GM19438 (cell line): ENCODE measurements around the gene RHOXF1.
"Not testable (repeated sequence)": the region's sequence is repeated elsewhere in the genome, so short reads cannot be mapped to it uniquely, and the experiment has no call there.

Experiments
- ATAC-seq: cut with Tn5 transposase; IDR thresholded peaks from one replicate; pipeline ENCODE4 v1.9.1; 2021; ENCODE audit warnings: low read depth; ENCODE audit not compliant: unreplicated experiment

The RHOXF1 gene, protein sequence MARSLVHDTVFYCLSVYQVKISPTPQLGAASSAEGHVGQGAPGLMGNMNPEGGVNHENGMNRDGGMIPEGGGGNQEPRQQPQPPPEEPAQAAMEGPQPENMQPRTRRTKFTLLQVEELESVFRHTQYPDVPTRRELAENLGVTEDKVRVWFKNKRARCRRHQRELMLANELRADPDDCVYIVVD

DNA sequence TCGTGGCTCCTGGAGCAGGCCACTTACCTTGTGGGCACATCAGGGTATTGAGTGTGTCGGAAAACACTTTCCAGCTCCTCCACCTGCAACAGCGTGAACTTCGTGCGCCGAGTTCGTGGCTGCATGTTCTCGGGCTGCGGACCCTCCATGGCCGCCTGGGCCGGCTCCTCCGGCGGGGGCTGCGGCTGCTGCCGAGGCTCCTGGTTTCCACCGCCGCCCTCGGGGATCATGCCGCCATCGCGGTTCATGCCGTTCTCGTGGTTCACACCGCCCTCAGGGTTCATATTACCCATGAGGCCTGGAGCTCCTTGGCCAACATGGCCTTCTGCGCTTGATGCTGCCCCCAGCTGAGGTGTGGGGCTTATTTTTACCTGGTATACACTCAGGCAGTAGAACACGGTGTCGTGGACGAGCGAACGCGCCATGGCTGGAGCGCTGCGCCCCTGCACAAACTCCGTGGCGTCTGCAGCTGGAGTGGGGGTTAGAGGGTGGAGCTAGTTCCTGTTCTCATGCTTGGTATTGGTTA lies at the start of gene RHOXF1:
TSS of gene RHOXF1 (minus strand) at position 476 of the 526 bp plus-strand sequence. CDS start at position 425, 51 bp downstream.
- no peak for ATAC-seq

DNA sequence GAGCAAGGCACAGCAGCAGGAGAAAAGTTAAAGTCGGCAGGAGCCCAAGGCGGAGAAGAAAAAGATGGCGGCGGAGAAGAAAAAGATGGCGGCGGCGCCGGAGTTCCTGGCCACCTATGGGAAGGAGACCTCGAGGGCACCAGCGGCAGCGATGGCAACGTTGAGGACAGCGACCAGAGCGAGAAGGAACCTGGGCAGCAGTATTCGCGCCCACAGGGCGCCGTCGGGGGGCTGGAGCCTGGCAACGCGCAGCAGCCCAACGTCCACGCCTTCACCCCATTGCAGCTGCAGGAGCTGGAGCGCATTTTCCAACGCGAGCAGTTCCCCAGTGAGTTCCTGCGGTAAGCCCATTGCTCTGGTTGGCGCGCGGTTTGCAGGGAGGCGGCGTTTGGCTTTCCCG lies 43.4 kb upstream of the RHOXF1 start:
- not testable (repeated sequence) for ATAC-seq

- ATAC-seq: not testable (repeated sequence)
These were observed 42.6 kb upstream of the RHOXF1 start, which contains the start of gene RHOXF2 for GRCh38 chrX:120158313-120158712. TSS of gene RHOXF2 (plus strand) at chrX:120158613. CDS start at chrX:120158751, 138 bp downstream.

- not testable (repeated sequence) for ATAC-seq
These were observed 34.5 kb upstream of the RHOXF1 start for GRCh38 chrX:120150109-120150744.

DNA sequence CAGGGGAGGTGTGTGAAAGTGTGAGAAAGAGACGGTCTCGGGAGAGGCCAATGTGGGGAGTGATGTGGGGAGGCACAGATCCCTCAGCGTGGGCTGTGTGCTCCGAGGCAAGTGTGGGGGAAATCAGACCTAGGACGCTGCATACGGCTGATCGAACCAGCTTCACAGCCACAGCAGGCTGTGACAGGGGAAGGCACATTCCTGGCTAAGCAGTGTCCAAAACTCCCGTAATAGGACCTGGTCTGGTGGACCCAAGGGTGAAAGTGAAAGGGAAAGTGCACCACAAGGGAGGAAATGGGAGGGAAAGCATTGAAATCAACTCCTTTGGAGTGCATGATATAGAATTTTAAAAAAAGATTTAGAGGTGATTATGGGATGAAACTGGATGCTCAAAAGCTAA lies 31.8 kb upstream of the RHOXF1 start:
- no peak for ATAC-seq

DNA sequence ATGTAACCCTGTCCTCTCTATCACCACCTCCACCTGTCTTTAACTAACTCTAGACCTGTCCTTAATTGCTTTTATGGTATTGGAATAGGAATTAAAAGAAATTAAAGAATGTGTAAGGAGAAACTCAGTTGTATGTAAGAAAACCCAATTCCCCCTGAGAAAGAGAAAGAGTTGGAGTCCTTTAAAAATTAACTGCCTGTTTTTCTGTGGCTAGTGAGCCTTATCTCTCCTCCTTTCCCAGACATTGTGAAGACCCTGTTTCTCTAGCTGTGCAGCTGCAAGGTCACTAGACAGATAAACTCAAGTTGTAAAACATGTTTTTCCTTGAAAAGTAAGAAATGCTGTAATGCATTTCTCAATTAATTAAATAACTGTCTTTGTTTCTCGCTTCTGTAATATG lies 30.6 kb upstream of the RHOXF1 start:
- not testable (repeated sequence) for ATAC-seq

DNA sequence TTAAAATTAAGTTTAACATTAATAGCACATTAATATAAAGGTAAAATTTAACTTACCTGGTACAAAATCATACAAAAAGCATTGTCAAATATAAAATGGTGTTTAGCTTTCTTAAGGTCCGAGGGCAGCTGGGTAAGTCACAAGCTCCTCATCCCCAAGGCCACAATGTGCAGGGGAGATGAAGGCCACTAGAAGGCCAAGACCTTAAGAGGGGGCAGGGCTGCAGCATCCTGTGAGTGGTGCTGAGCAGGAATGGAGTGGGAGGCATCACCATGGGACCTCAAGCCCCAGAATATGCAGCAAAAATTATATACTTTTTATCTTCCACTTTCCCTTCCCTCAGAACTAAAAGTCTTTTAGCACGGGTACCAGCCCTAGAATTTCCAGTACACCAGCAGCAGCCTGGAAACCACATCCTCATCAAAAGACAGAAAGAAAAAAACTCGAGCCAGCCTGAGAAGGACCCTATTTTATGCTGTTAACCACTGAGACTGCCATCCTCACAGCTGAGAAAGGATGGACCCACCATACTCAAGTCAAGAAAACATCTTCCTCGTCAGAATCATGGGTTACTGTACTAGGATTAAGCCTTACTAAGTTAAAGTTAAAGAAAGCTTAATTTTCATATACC lies 29.7 kb upstream of the RHOXF1 start:
- no peak for ATAC-seq

GRCh38 chrX:120144178-120144844 lies 28.6 kb upstream of the RHOXF1 start:
- no peak for ATAC-seq

DNA sequence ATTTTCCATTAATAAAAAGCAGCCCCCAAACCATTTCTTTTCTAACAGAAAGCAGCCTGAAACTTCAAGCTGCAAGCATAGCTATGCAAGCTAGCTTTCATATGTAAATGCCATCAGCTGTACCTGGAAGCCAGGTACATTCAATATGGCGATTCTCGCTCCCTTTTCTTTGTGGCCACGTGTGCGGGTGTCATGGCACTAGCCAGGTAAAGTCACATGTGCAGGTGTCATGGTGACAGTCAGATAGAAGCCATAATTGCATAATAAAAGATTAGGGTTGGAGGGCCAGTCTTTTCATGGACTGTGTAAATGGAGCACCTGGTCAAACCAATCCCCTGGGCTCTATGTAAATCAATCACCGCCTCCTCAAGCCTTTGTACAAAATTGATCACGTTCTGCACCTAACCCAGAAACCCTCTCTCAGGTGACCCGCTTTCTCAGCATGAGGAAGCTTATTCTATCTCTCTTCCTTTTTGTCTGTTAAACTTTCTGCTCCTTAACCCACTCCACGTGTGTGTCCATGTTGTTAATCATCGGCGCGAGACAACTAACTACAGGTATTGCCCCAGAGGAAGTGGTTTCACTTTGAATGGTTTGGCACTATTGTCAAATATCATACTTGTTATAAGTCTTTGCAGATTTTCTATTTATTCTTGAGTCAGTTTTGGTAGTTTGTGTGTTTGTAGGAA lies 24.7 kb upstream of the RHOXF1 start:
- no peak for ATAC-seq

DNA sequence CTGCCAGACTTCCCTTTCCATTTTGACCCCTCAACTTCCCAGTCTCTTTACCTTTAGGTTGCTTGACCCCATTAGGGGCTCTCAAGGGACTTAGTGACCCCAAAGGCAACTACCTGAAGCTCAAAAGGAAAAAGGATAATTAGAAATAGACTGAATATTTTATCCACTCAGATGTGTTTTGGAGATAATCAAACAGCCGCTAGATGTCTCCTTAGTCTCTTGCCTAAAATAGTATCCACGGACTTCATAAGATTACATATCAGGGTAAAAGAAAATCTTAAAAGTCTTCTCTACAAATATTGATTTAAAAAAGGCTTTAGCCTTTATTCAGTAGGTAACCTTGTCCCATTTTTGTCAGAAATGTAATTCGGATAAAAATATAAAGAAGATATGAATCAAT lies 21.7 kb upstream of the RHOXF1 start:
- no peak for ATAC-seq

- ATAC-seq: no peak
These were observed 21.1 kb upstream of the RHOXF1 start for GRCh38 chrX:120136840-120137239.

DNA sequence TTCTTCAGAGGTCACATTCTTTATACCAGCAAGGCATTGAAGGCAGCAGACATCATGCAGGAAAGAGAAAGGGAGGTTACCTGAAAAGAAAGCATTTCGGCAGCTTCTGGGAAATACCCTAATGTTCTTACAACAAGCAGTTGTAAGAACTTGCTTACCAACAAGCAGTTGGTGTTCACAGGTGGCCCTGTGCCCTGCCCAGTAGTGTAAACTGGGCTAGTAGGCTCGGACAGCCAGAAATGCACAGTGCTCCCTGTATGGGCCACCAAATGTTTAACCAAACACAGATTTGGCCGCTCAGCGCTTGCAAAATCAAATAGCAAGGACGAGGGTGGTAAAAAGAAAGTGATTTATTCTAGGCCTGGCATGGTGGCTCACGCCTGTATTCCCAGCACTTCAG lies 20.4 kb upstream of the RHOXF1 start:
- ATAC-seq: no peak

DNA sequence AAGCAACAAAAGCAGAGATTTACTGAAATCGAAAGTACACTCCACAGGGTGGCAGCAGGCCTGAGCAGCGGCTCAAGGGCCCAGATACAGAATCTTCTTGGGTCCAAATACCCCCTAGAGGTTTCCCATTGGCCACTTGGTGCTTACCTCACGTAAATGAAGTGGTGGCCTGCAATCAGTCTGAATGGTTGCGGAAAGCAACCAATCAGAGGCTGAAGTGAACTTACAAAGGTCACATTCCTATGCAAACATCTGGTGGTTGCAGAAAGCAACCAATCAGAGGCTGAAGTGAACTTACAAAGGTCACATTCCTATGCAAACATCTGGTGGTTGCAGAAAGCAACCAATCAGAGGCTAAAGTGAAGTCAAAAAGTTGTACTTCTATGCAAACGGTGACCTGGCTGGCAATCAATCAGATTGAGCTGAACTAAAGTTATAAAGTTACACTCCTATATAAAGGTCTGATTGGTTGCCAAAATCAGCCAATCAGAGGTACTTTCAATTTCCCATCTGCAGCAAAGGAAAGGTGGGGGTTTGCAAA lies 12.7 kb upstream of the RHOXF1 start:
- ATAC-seq: not testable (repeated sequence)

DNA sequence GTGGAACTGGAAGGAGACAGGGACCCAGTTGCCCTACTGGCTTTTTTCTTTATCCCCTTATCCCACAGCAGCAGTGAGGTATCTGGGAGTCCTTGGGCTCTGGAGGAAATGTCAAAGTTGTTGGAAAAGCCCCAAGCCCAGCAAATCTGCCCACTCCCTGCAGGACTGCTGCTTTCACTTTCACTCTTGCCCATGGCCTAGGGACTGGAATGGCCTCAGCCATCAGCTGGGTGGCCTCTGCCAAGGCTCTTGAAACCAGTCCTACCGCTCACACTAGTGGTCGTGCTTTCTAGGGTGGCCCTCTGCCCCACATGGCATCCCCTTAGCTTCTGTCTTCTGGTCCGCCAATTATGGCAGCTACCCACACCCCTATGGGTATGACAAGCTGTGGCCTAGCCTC lies 9.7 kb upstream of the RHOXF1 start:
- no peak for ATAC-seq

- no peak for ATAC-seq
These were observed 4.5 kb upstream of the RHOXF1 start for GRCh38 chrX:120120223-120120622.

DNA sequence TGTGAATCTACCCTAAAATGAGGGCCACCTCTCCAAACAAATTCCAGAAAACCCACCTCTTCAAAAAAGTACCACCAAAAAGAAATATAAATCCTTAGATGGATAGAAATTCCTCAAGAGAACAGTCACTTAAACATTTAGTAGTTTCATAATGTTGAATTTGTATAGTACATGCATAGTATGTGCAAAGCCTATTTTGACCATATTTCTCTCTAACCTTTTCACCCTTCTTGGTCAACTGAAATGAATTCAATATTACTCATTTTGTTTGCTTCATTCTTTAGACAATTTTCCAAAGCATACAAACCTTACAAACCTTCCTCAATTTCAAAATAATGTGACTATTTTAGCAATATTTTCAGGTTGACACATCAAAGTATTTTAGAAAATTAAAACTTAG lies 4.1 kb downstream of the RHOXF1 start:
- ATAC-seq: no peak

- no peak for ATAC-seq
These were observed 6.3 kb downstream of the RHOXF1 start for GRCh38 chrX:120109378-120109777.

DNA sequence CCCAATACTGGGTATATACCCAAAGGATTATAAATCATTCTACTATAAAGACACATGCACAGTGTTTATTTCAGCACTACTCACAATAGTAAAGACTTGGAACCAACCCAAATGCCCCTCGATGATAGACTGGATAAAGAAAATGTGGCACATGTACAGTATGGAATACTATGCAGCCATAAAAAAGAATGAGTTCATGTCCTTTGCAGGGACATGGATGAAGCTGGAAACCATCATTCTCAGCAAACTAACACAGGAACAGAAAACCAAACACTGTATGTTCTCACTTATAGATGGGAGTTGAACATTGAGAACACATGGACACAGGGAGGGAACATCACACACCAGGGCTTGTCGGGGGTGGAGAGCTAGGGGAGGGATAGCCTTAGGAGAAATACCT lies 11.0 kb downstream of the RHOXF1 start:
- ATAC-seq: not testable (repeated sequence)

GRCh38 chrX:120101057-120101456 lies 14.7 kb downstream of the RHOXF1 start:
- ATAC-seq: not testable (repeated sequence)

DNA sequence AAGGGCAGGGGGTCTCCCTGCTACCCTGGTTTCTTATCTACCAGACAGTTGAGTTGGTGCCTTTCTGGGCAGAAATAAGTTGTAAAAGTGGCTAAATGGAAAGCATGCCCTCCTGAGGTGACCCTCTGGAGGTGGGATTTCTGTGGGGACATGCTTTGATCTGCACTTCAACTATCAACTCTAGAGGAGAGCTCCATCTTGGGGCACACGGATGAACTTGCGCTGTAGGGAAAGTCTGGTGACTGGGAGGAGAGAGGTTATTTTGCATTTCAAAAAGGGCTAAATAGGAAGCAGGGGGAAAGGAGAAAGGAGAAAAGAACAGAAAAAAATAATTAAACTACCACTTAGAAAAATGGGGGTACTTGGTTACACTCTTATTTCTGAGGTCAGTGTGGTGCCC lies 25.5 kb downstream of the RHOXF1 start:
- ATAC-seq: no peak
